Activated T-helper 17 cell treated with anti-CD3 and anti-CD28 coated beads, Interleukin-2, amount 50 U/mL, for 72 hours (primary cell): ENCODE results near the gene ARL15. TPM values are rescaled to one million over a fixed set of nuclear protein-coding genes. Genes with fewer than 3 reads are reported as not detected.
"Not testable (repeated sequence)": the region's sequence is repeated elsewhere in the genome, so short reads cannot be mapped to it uniquely, and the experiment has no call there.

ENCODE experiments used
- ATAC-seq: fragments of 150-1000 bp; cut with Tn5 transposase; replicated peaks from 2 replicates; pipeline ENCODE4 v1.10.0; 2021; ENCODE audit warnings: mild to moderate bottlenecking, moderate library complexity
- H3K27ac Mint-ChIP-seq: one replicate; pipeline ENCODE4 v1.8.0; 2022; ENCODE audit warnings: mixed read lengths
- H3K27me3 Mint-ChIP-seq: one replicate; pipeline ENCODE4 v1.8.0; 2022; ENCODE audit warnings: mixed read lengths
- H3K36me3 Mint-ChIP-seq: one replicate; pipeline ENCODE4 v1.8.0; 2022; ENCODE audit warnings: low read depth, mild to moderate bottlenecking, mixed read lengths
- H3K4me1 Mint-ChIP-seq: one replicate; pipeline ENCODE4 v1.8.0; 2022; ENCODE audit warnings: mixed read lengths
- H3K4me3 Mint-ChIP-seq: one replicate; pipeline ENCODE4 v1.8.0; 2022; ENCODE audit warnings: mild to moderate bottlenecking, mixed read lengths
- H3K9me3 Mint-ChIP-seq: one replicate; pipeline ENCODE4 v1.8.0; 2022; ENCODE audit warnings: mixed read lengths
- total RNA-seq, 2 donors: library from RNA; stranded (reverse); gene quantifications; one replicate each; pipeline ENCODE4 v1.2.3, GENCODE V29; 2022

Gene ARL15
- total RNA-seq, result 1 to 10 TPM; 6.8 to 8.3 TPM

DNA sequence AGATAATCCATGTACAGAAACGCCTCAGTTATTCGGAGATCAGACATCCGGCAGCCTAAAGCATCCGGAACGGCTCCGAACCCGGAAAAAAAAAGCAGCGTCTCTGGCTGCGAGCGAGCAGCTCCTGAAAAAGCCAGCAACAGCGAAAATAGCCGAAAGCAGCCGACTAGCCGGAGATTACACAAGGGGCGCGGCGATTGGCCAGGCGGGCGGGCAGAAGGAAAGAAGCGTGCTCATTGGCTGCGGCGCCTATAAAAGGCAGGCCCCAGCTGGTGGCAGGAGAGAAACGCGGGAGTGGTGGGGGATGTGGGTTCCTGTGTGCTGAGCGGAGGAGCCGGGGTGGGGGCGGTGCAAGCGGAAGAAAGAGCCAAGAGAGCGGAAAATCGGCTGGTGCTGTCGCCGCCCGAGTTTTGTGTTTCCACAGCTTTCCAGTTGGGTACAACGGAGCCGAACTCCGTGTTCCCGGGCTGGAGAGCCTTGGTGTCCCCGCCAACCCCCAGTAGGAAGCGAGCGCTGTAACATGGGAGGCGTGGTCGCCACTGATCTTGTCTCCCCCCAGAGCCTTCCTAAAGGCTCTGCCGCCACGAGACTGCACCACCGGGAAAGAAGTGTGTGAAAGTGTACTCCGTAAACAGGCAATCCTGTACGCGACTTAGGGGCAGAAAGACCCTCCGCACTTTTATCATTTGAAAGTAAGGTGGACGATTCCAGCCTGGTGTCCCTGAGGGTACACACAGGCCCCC is at the start of gene ARL15:
ARL15 (minus strand) TSS at position 141 of the 743 bp plus-strand sequence.
- peaks cover 6% of the 10 kb centered on the region for H3K27me3 Mint-ChIP-seq
- H3K36me3 Mint-ChIP-seq, result peaks cover 7% of the 10 kb centered on the region
- peak; percentile 96 for ATAC-seq
- H3K4me1 Mint-ChIP-seq, result peaks cover 17% of the 10 kb centered on the region
- peak within 1 kb of the TSS; percentile 99 for H3K27ac Mint-ChIP-seq
- no peaks in the 10 kb centered on the region for H3K9me3 Mint-ChIP-seq
- peak within 1 kb of the TSS; percentile 99 for H3K4me3 Mint-ChIP-seq

DNA sequence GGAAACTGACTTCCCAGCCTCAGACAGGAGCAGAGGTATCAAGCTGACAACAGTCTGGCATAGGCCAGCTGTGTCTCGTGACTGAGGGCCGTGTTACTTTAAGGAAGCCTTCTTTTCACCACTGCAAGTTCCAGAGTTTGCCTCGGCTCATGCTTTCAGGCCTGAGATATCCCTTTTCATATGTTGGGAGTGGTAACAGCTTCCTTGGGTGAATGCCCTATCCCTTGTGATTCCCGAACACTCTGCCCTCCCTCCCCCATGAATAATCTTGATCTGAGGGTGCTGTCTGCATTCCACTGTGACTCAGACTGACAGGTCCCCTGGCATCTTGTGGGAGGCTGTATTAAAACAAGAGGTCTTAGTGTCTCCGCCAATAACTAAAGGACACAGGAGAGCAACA is 49.7 kb upstream of the ARL15 start:
- Mint-ChIP-seq H3K36me3 (no peaks in the 10 kb centered on the region), H3K27ac (no peak overlapping the region), H3K9me3 (no peaks in the 10 kb centered on the region), H3K27me3 (peaks cover 37% of the 10 kb centered on the region), H3K4me3 (no peak overlapping the region), H3K4me1 (no peaks in the 10 kb centered on the region)
- no peak for ATAC-seq

DNA sequence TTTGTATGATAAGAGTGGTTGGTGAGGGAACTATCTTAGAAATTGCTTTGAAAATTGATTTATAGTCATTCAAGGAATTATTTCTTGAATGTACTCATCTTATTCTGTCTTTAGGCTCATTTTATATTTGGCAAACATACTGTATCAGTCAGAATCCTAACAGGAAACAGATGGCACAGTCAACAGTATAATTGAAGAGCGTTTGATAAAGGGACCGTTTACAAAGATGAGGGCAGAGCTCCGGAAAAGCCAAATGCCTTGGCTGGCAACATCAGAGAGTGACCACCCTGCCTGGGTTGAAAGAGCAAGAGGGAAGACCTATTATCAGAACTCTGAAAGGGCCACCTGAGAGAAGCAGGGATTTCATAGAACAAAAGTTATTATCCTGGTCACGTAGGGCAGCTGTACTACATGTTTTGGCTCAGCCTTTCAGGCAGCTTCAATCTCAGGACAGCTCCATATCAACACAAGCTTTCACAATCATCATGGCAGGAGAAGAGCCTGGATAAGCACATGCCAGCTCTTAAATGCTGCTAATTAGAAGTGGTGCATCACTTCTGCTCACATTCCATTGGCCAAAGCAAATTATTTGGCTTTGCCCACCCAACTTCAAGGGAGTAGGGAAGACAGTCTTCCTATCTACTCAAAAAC is 47.2 kb upstream of the ARL15 start:
- Mint-ChIP-seq H3K9me3 (peaks cover 8% of the 10 kb centered on the region), H3K4me1 (no peaks in the 10 kb centered on the region), H3K36me3 (no peaks in the 10 kb centered on the region), H3K27me3 (peaks cover 27% of the 10 kb centered on the region), H3K4me3 (no peak overlapping the region), H3K27ac (no peak overlapping the region)
- ATAC-seq, result no peak

DNA sequence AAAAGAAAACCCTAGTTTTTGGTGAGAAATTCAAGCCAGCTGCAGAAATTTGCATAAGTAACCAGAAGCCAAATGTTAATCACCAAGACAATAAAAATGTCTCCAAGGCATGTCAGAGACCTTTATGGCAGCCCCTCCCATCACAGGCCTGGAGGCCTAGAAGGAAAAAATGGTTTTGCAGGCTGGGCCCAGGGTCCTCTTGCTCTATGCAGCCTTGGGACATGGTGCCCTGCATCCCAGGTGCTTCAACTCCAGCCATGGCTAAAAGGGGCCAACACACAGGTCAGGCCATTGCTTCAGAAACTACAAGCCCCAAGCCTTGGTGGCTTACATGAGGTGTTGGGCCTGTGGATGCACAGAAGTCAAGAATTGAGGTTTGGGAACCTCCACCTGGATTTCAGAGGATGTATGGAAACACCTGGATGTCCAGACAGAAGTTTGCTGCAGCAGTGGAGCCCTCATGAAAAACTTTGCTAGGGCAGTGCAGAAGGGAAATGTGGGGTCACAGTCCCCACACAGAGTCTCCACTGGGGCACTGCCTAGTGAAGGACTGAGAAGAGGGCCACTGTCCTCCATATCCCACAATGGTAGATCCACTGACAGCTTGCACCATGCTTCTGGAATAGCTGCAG is 43.7 kb upstream of the ARL15 start:
- not testable (repeated sequence) for H3K4me3 Mint-ChIP-seq, ATAC-seq, H3K27ac Mint-ChIP-seq, H3K4me1 Mint-ChIP-seq, H3K9me3 Mint-ChIP-seq, H3K36me3 Mint-ChIP-seq
- peaks cover 16% of the 10 kb centered on the region for H3K27me3 Mint-ChIP-seq

DNA sequence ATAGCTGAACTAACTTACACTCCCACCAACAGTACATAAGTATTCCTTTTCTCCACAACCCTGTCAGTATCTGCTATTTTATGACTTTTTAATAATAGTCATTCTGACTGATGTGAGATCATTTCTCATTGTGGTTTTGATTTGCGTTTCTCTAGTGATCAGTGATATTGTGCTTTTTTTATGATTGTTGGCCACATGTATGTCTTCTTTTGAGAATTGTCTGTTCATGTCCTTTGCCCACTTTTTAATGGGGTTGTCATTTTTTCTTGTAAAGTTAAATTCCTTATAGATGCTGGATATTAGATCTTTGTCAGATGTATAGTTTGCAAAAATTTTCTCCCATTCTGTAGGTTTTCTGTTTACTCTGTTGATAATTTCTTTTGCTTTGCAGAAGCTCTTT is 42.2 kb upstream of the ARL15 start:
- ATAC-seq, H3K27ac Mint-ChIP-seq, H3K9me3 Mint-ChIP-seq, H3K4me1 Mint-ChIP-seq, H3K4me3 Mint-ChIP-seq, H3K36me3 Mint-ChIP-seq: not testable (repeated sequence)
- H3K27me3 Mint-ChIP-seq, result peaks cover 14% of the 10 kb centered on the region

DNA sequence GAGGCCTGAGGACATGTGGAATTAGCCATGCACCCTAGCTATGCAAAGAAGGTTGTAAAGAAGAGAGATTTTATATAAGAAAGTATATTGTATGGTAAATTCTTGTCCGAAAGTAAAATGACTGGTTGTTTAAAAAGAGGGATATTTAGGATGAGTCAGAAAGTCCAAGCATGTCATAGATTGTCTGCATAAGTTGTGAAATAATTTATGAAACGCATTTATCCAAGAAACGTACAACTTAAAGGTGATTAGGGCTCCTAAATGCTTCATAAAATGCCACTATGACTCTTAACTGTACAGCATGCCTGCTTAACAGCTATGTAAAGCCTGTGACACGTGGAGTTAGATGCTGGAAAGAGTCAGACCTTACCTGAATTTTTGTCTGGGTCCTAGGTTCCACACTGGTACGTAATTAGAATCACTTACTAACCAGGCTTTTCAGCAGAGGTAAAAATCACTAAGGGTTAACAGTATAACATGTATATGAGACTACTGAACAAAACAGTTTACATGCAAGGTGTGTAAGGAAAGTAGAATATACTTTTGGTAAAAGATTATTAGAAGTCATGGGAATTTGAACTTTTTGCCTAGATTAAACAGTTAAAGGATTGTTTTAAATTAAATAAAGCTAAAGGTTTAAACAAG is 37.0 kb upstream of the ARL15 start:
- no peak for ATAC-seq
- no peaks in the 10 kb centered on the region for H3K27me3 Mint-ChIP-seq
- peaks cover 5% of the 10 kb centered on the region for H3K9me3 Mint-ChIP-seq

DNA sequence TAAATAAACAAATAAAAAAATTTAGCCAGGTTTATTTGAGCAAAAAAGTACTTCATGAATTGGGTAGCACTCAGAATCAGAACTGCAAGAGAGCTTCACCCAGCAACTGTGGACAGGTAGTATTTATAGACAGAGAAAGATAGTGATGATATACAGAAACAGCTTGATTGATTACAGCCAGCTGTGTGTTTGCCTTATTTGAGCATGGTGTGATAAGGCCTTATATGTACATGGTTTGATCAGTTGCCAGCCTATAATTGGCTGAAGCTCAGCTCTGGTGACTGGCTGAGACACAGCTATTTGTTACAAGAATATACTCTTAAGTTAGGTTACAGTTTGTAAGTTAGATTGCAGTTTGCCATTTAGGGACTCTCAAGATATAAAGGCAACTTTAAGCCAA is 34.3 kb upstream of the ARL15 start:
- Mint-ChIP-seq H3K4me1 (no peaks in the 10 kb centered on the region), H3K4me3 (no peak overlapping the region), H3K36me3 (no peaks in the 10 kb centered on the region), H3K27ac (no peak overlapping the region), H3K9me3 (peaks cover 5% of the 10 kb centered on the region), H3K27me3 (peaks cover 6% of the 10 kb centered on the region)
- ATAC-seq, result no peak

More for the DNA sequence above, 37.0 kb upstream of the ARL15 start:
- no peaks in the 10 kb centered on the region for H3K36me3 Mint-ChIP-seq
- H3K4me1 Mint-ChIP-seq, result no peaks in the 10 kb centered on the region
- H3K27ac Mint-ChIP-seq, result no peak overlapping the region
- no peak overlapping the region for H3K4me3 Mint-ChIP-seq

DNA sequence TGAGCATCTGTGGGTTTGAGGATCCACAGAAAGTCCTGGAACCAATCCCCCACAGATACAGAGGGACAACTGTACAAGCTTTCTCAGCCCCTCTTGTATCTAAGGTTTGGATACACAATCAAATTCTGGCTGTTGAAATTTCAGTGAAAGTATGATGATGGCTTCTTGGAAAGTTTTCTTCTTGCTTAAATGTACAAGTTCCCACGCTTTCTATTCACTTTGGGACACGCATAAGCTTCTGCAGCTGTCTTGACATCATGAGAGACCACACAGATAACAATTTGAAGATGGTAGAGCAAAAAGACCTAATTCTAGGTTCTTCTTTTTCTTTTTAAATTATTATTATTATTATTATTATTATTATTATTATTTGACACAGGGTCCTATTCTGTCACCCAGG is 31.6 kb upstream of the ARL15 start:
- H3K9me3 Mint-ChIP-seq, result peaks cover 14% of the 10 kb centered on the region
- peaks cover 11% of the 10 kb centered on the region for H3K27me3 Mint-ChIP-seq
- H3K4me3 Mint-ChIP-seq, result no peak overlapping the region

DNA sequence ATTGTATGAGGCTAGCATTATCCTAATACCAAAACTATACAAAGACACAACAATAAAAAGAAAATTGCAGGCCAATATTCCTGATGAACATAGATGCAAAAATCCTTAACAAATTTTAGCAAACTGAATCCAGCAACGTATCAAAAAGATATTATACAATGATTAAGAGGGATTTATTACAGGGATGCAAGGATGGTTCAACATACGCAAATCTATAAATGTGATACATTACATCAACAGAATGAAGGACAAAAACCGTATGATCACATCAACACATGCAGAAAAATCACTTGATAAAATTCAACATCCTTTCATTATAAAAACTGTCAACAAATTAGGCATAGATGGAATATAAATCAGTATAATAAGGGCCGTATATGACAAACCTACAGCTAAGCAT is 27.1 kb upstream of the ARL15 start:
- no peaks in the 10 kb centered on the region for H3K4me1 Mint-ChIP-seq
- no peak for ATAC-seq
- peaks cover 22% of the 10 kb centered on the region for H3K27me3 Mint-ChIP-seq
- H3K36me3 Mint-ChIP-seq, result no peaks in the 10 kb centered on the region
- no peak overlapping the region for H3K4me3 Mint-ChIP-seq
- peaks cover 33% of the 10 kb centered on the region for H3K9me3 Mint-ChIP-seq
- no peak overlapping the region for H3K27ac Mint-ChIP-seq

More for the DNA sequence above, 31.6 kb upstream of the ARL15 start:
- H3K27ac Mint-ChIP-seq, result no peak overlapping the region
- no peaks in the 10 kb centered on the region for H3K4me1 Mint-ChIP-seq
- no peak for ATAC-seq
- no peaks in the 10 kb centered on the region for H3K36me3 Mint-ChIP-seq

DNA sequence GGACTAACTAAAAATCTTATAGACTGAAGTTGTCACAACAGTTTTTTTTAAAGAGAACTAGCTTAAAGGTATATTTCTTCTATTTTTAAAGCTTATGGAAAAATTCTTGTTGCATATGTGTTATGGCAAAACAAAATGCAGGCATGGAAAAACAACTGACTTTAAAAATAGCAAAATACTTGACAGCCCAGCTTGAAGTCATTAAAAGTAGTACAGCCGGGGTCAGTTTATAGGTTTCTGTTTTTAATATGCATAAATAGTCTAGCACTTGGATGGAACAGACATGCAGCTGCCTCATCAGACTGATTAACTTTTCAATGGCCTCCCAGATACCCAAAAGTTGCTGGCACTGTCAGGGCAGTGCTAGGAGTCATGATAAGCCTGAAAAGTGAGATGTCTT is 22.3 kb upstream of the ARL15 start:
- Mint-ChIP-seq H3K27ac (no peak overlapping the region), H3K4me1 (no peaks in the 10 kb centered on the region), H3K36me3 (no peaks in the 10 kb centered on the region), H3K9me3 (peaks cover 25% of the 10 kb centered on the region), H3K27me3 (peaks cover 31% of the 10 kb centered on the region), H3K4me3 (no peak overlapping the region)
- ATAC-seq, result no peak

DNA sequence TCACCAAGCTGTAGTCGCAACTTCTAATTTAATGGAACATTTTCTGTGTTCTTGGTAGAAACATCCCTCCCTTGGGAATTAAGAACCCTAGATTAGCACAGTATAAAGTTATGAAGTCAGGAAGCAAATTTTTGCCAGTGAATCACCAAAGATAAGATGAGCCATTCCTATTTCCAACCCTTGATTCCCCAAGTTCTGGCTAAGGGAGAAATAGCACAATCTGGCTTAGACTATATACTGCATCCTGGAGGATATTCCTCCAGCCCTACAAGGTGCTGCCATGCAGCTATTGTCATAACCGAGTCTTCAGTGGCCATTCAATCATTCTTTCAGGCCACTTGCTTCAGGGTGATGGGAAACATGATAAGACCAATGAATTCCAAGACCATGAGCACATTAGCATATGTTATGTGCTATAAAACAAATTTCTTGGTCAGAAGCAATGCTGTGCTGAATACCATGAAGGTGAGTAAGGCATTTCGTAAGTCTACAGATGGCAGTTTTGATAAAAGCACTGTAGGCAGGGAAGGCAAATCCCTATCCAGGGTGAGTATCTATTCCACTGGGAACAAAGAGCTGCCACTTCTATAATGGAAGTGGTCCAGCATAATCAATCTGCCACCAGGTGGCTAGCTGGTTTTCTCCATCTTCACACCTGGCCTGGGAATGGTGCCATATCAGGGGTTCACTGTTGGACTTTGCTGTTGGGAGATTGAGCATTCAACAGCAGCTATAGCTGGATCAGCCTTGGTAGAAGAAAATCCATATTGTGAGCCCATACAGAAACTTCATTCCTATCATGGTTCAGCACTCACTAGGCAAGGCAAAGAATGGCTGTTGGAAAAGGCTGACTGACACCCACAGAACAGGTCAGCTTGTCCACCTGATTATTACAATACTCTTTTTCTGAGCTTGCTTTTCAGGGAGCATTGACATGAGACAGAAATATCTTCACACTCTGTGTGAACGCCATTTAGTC is 19.6 kb upstream of the ARL15 start:
- H3K4me1 Mint-ChIP-seq, result peaks cover 4% of the 10 kb centered on the region
- no peaks in the 10 kb centered on the region for H3K36me3 Mint-ChIP-seq
- H3K9me3 Mint-ChIP-seq, result peaks cover 9% of the 10 kb centered on the region
- H3K27ac Mint-ChIP-seq, result no peak overlapping the region
- peaks cover 36% of the 10 kb centered on the region for H3K27me3 Mint-ChIP-seq
- no peak overlapping the region for H3K4me3 Mint-ChIP-seq
- no peak for ATAC-seq

DNA sequence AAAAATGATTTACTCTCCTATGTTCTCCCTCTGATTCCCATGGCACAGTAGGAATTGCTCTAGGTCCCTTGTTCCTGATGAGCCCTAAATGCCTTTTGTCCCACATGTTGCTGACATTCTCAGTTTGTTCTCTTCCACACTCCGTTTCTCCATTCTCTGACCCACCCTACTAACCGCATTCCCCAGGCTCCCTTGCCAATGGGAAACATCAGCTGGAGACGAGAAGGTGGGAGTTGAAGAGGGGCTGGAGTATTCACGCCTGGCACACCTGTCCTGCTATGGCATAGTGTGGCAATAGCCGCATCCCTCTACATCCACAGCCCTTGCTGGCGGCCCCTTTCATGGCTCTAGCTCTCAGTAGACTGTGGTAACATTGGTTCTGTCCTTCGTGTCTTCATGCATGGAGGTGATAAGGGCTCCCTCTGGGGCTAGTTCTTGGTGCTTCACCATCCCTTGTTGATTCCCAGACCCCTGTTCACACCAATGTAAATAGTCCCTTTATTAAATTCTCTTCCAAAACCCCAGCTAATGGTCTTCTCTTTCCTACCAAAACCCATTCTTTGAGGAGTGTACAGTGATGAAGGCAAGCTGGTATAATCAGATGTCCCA is 16.4 kb upstream of the ARL15 start:
- Mint-ChIP-seq H3K4me1 (peaks cover 4% of the 10 kb centered on the region), H3K9me3 (no peaks in the 10 kb centered on the region), H3K27me3 (peaks cover 27% of the 10 kb centered on the region), H3K27ac (no peak overlapping the region), H3K36me3 (no peaks in the 10 kb centered on the region), H3K4me3 (no peak overlapping the region)
- ATAC-seq, result no peak

DNA sequence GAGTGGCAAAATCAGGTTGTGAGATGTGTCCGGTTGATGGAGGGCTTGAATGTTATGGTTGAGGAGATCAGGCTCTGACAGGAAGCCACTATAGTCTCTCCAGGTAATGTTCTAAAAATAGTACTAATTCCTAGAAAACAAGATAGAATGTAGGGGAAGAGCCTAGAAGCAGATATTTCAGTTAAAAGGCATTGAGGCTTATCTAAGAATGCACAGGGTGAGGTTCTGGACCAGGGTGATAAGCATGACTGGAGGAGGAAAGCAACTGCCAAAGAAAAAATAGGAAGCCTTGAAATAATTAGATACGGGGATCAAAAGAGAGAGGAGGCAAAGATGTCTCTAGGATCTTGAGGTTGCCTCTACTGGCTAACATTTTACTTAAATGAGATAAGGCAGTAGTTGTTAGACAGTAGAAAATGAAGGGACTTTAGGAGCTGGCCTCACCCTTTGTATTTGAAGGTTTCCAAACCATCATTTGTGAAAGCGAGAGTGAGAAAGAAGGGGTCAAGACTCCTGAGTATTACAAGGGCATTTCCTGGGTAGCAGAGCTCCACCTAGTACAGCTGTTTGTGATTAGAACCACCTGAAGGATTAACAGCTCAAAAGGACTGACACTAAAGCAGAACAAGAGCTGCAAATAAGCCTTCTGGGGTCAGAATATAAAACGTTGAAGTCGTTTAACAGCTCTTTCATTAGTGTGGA is 15.4 kb upstream of the ARL15 start:
- no peak for ATAC-seq
- Mint-ChIP-seq H3K4me1 (peaks cover 4% of the 10 kb centered on the region), H3K36me3 (no peaks in the 10 kb centered on the region), H3K27me3 (peaks cover 24% of the 10 kb centered on the region), H3K4me3 (no peak overlapping the region), H3K9me3 (no peaks in the 10 kb centered on the region), H3K27ac (no peak overlapping the region)
